Measurements from ENCODE around the gene EIF3B.
"Not testable (repeated sequence)": the region's sequence is repeated elsewhere in the genome, so short reads cannot be mapped to it uniquely, and the experiment has no call there.

EIF3B gene

GRCh38 chr7:2354186-2354938, at the start of gene EIF3B:
EIF3B (plus strand) TSS chr7:2354827; CDS start chr7:2354922, 95 bp downstream.
- peak; percentile 86 for DNase-seq (ENCODE audit: low spot score)
- H3K4me1 ChIP-seq (ENCODE audit: insufficient read depth, poor library complexity, severe bottlenecking) = peaks cover 14% of the 10 kb centered on the region
- peak within 1 kb of the TSS; percentile 87 for H3K27ac ChIP-seq (ENCODE audit: poor library complexity, severe bottlenecking)
- ATAC-seq (ENCODE audit: low read depth) = peak; percentile 84
- H3K4me3 ChIP-seq (ENCODE audit: severe bottlenecking) = peak within 1 kb of the TSS; percentile 96
- H3K27me3 ChIP-seq (ENCODE audit: insufficient read depth, poor library complexity, severe bottlenecking) = no peaks in the 10 kb centered on the region
- TF ChIP-seq, protein P1, sequence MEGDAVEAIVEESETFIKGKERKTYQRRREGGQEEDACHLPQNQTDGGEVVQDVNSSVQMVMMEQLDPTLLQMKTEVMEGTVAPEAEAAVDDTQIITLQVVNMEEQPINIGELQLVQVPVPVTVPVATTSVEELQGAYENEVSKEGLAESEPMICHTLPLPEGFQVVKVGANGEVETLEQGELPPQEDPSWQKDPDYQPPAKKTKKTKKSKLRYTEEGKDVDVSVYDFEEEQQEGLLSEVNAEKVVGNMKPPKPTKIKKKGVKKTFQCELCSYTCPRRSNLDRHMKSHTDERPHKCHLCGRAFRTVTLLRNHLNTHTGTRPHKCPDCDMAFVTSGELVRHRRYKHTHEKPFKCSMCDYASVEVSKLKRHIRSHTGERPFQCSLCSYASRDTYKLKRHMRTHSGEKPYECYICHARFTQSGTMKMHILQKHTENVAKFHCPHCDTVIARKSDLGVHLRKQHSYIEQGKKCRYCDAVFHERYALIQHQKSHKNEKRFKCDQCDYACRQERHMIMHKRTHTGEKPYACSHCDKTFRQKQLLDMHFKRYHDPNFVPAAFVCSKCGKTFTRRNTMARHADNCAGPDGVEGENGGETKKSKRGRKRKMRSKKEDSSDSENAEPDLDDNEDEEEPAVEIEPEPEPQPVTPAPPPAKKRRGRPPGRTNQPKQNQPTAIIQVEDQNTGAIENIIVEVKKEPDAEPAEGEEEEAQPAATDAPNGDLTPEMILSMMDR (IDR thresholded peaks at IDR 0.05; ENCODE audit: poor library complexity, severe bottlenecking) = no peak
- H3K9me3 ChIP-seq (ENCODE audit: severe bottlenecking) = no peaks in the 10 kb centered on the region
- peaks cover 35% of the 10 kb centered on the region for H3K36me3 ChIP-seq (ENCODE audit: low read depth)

DNA sequence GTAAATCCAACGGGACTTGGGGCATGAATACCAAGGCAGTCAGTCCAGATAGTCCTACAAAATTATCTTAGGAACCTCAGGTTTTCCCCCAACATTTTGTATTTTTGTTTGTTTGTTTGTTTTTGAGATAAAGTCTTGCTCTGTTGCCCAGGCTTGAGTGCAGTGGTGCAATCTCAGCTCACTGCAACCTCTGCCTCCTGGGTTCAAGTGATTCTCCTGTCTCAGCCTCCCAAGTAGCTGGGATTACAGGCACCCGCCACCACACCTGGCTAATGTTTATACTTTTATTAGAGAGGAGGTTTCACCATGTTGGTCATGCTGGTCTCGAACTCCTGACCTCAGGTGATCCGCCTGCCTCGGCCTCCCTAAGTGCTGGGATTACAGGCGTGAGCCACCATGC, 49.4 kb upstream of the EIF3B start:
- peaks cover 15% of the 10 kb centered on the region for H3K4me1 ChIP-seq (ENCODE audit: insufficient read depth, poor library complexity, severe bottlenecking)
- DNase-seq (ENCODE audit: low spot score); H3K4me3 ChIP-seq (ENCODE audit: severe bottlenecking): not testable (repeated sequence)

DNA sequence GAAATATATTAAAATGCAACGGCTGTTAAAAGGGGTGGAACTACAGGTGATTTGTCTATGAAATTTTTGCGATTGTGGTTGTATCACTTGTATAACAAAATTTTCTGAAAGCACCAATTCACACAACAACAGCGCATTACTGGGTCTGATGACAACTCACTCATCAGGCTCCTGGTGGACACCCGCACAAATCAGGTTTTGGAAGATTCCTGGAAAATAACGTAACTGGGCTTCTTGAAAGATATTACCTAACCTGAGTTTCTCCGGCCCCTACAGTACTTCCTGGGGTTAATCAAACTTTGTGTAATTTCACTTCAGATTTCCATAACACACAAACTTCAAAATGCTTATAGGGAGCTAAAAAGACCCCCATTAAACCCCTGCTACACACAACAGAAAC, 47.9 kb upstream of the EIF3B start:
- ATAC-seq (ENCODE audit: low read depth) (peak; percentile 35; the same call in 2 of the 3 replicates), DNase-seq (ENCODE audit: low spot score) (no peak)
- H3K9me3 ChIP-seq (ENCODE audit: severe bottlenecking) = no peaks in the 10 kb centered on the region
- no peaks in the 10 kb centered on the region for H3K27me3 ChIP-seq (ENCODE audit: insufficient read depth, poor library complexity, severe bottlenecking)
- TF ChIP-seq, protein P1 (IDR thresholded peaks at IDR 0.05; ENCODE audit: poor library complexity, severe bottlenecking) = no peak
- peaks cover 20% of the 10 kb centered on the region for H3K4me1 ChIP-seq (ENCODE audit: insufficient read depth, poor library complexity, severe bottlenecking)
- no peaks in the 10 kb centered on the region; the same call in 1 of the 2 replicates for H3K36me3 ChIP-seq (ENCODE audit: low read depth)
- H3K4me3 ChIP-seq (ENCODE audit: severe bottlenecking) = no peak overlapping the region
- peak overlapping the region; percentile 72 for H3K27ac ChIP-seq (ENCODE audit: poor library complexity, severe bottlenecking)

More for the DNA sequence above, 49.4 kb upstream of the EIF3B start:
- H3K27ac ChIP-seq (ENCODE audit: poor library complexity, severe bottlenecking); H3K27me3 ChIP-seq (ENCODE audit: insufficient read depth, poor library complexity, severe bottlenecking); H3K9me3 ChIP-seq (ENCODE audit: severe bottlenecking); H3K36me3 ChIP-seq (ENCODE audit: low read depth); ATAC-seq (ENCODE audit: low read depth): not testable (repeated sequence)

GRCh38 chr7:2307690-2308107, 46.9 kb upstream of the EIF3B start:
- H3K27ac ChIP-seq (ENCODE audit: poor library complexity, severe bottlenecking) = peak overlapping the region; percentile 72
- no peak for ATAC-seq (ENCODE audit: low read depth)

DNA sequence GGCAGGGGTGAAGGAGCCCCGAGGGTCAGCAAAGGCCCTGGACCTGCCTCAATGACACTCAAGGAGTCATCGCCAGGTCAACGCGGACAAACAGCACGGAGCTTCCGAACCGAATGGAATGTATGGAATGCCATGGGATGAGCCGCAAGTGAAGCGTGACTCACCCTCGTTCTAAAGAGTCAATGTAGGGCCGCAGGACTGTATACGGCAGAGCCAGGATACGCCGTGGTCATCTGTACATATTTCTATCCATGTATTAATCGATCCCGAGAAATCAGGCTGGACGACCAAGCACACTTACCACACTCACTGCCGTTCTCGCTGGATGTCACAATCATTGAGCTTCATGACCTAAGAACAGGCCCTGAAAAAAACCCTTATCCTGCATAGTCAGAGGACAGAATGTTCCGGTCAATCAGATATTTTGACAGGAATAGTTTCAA, 44.7 kb upstream of the EIF3B start:
- Histone ChIP-seq H3K4me3 (ENCODE audit: severe bottlenecking) (no peak overlapping the region), H3K27me3 (ENCODE audit: insufficient read depth, poor library complexity, severe bottlenecking) (no peaks in the 10 kb centered on the region), H3K4me1 (ENCODE audit: insufficient read depth, poor library complexity, severe bottlenecking) (peaks cover 20% of the 10 kb centered on the region), H3K36me3 (ENCODE audit: low read depth) (no peaks in the 10 kb centered on the region; the same call in 1 of the 2 replicates), H3K9me3 (ENCODE audit: severe bottlenecking) (no peaks in the 10 kb centered on the region), H3K27ac (ENCODE audit: poor library complexity, severe bottlenecking) (peak overlapping the region; percentile 85)
- ATAC-seq (ENCODE audit: low read depth) = peak; percentile 76
- TF ChIP-seq, protein P1 (IDR thresholded peaks at IDR 0.05; ENCODE audit: poor library complexity, severe bottlenecking) = no peak
- peak; percentile 82 for DNase-seq (ENCODE audit: low spot score)

More at GRCh38 chr7:2307690-2308107, 46.9 kb upstream of the EIF3B start:
- H3K27me3 ChIP-seq (ENCODE audit: insufficient read depth, poor library complexity, severe bottlenecking) = no peaks in the 10 kb centered on the region
- no peak overlapping the region for H3K4me3 ChIP-seq (ENCODE audit: severe bottlenecking)
- no peak for DNase-seq (ENCODE audit: low spot score)
- peaks cover 20% of the 10 kb centered on the region for H3K4me1 ChIP-seq (ENCODE audit: insufficient read depth, poor library complexity, severe bottlenecking)
- H3K9me3 ChIP-seq (ENCODE audit: severe bottlenecking) = no peaks in the 10 kb centered on the region
- no peaks in the 10 kb centered on the region; the same call in 1 of the 2 replicates for H3K36me3 ChIP-seq (ENCODE audit: low read depth)
- TF ChIP-seq, protein P1 (IDR thresholded peaks at IDR 0.05; ENCODE audit: poor library complexity, severe bottlenecking) = no peak

Measured in RWPE2 (cell line).